C1 segment of cervical spinal cord (tissue), 14 donors: Measurements from ENCODE around the gene NDE1.
A peak's percentile ranks its signal among the peaks of the same experiment; 100 is the strongest.
"Not testable (repeated sequence)": the region's sequence is repeated elsewhere in the genome, so short reads cannot be mapped to it uniquely, and the experiment has no call there.

ENCODE experiments used
- DNase-seq, 14 donors: peaks; one replicate each; lab custom pipeline; 2025; lab: John Stamatoyannopoulos, UW

NDE1 gene

GRCh38 chr16:15650019-15650697, at the start of gene NDE1:
Gene NDE1 (plus strand): TSS chr16:15650245. CDS start chr16:15664779, 14,534 bp downstream.
- DNase-seq, result peak; percentile 25 to 93 (median 85)

GRCh38 chr16:15601212-15601879, 48.7 kb upstream of the NDE1 start:
- DNase-seq, result no peak

GRCh38 chr16:15602285-15603044, 47.6 kb upstream of the NDE1 start:
- no peak for DNase-seq

GRCh38 chr16:15604460-15605440, 45.3 kb upstream of the NDE1 start:
- peak in 5 of 14 donors; percentile 4 to 30 (median 18) for DNase-seq

GRCh38 chr16:15605839-15606517, 44.1 kb upstream of the NDE1 start:
- no peak for DNase-seq

- DNase-seq, result no peak
These were observed 43.4 kb upstream of the NDE1 start for GRCh38 chr16:15606518-15607220.

- not testable (repeated sequence) for DNase-seq
These were observed 42.8 kb upstream of the NDE1 start for GRCh38 chr16:15607221-15607699.

GRCh38 chr16:15607700-15608396, 42.2 kb upstream of the NDE1 start:
- peak in 7 of 14 donors; percentile 2 to 58 (median 21) for DNase-seq

- DNase-seq, result no peak
These were observed 41.4 kb upstream of the NDE1 start for GRCh38 chr16:15608398-15609285.

- DNase-seq, result no peak
These were observed 40.8 kb upstream of the NDE1 start for GRCh38 chr16:15609286-15609649.

- DNase-seq, result peak in 1 of 14 donors; percentile 23
These were observed 39.6 kb upstream of the NDE1 start for GRCh38 chr16:15610369-15610871.

- DNase-seq, result no peak
These were observed 38.4 kb upstream of the NDE1 start for GRCh38 chr16:15611610-15612009.

GRCh38 chr16:15613676-15614075, 36.4 kb upstream of the NDE1 start:
- no peak for DNase-seq

GRCh38 chr16:15616012-15616411, 34.0 kb upstream of the NDE1 start:
- DNase-seq, result no peak

GRCh38 chr16:15616475-15617165, 33.4 kb upstream of the NDE1 start:
- no peak for DNase-seq

GRCh38 chr16:15617901-15618300, 32.1 kb upstream of the NDE1 start:
- no peak for DNase-seq

- no peak for DNase-seq
These were observed 31.7 kb upstream of the NDE1 start for GRCh38 chr16:15618392-15618791.
